Nephron progenitor cell (in vitro differentiated cells): Measurements from ENCODE around the gene PDCD7.

Experiments
- DNase-seq: peaks from one replicate; pipeline ENCODE4 v3.0.0; 2021
- H3K27ac Mint-ChIP-seq: 2 replicates; pipeline ENCODE4 v1.8.0; 2021; ENCODE audit warnings: mild to moderate bottlenecking, moderate library complexity, mixed read lengths
- H3K27me3 Mint-ChIP-seq: 2 replicates; pipeline ENCODE4 v1.8.0; 2021; ENCODE audit warnings: mild to moderate bottlenecking, low read depth, mixed read lengths; ENCODE audit not compliant: poor library complexity
- H3K36me3 Mint-ChIP-seq: 2 replicates; pipeline ENCODE4 v1.8.0; 2021; ENCODE audit warnings: low read depth, mixed read lengths
- H3K4me1 Mint-ChIP-seq: 2 replicates; pipeline ENCODE4 v1.8.0; 2021; ENCODE audit warnings: mixed read lengths
- H3K4me3 Mint-ChIP-seq: 2 replicates; pipeline ENCODE4 v1.8.0; 2021; ENCODE audit warnings: mild to moderate bottlenecking, moderate library complexity, mixed read lengths
- H3K9me3 Mint-ChIP-seq: 2 replicates; pipeline ENCODE4 v1.8.0; 2021; ENCODE audit warnings: mild to moderate bottlenecking, moderate library complexity, mixed read lengths
- CTCF ChIP-seq: fragments of 200-600 bp; sonication (generic); IDR thresholded peaks from 2 replicates; pipeline ENCODE4 v1.5.0; 2021; ENCODE audit warnings: antibody characterized with exemption

PDCD7 gene

GRCh38 chr15:65134538-65134937 lies 930 bp upstream of the PDCD7 start:
- no peak overlapping the region for H3K27ac Mint-ChIP-seq
- TF ChIP-seq CTCF: no peak
- H3K9me3 Mint-ChIP-seq: peaks cover 45% of the 10 kb centered on the region
- H3K4me3 Mint-ChIP-seq: peak overlapping the region; percentile 96
- peaks cover 31% of the 10 kb centered on the region for H3K36me3 Mint-ChIP-seq
- H3K27me3 Mint-ChIP-seq: no peaks in the 10 kb centered on the region
- DNase-seq: no peak
- H3K4me1 Mint-ChIP-seq: peaks cover 29% of the 10 kb centered on the region

GRCh38 chr15:65132878-65133547 lies 595 bp downstream of the PDCD7 start:
- H3K9me3 Mint-ChIP-seq: peaks cover 31% of the 10 kb centered on the region
- H3K36me3 Mint-ChIP-seq: peaks cover 45% of the 10 kb centered on the region
- DNase-seq: peak; percentile 70
- peak overlapping the region; percentile 87 for H3K4me3 Mint-ChIP-seq
- H3K4me1 Mint-ChIP-seq: peaks cover 29% of the 10 kb centered on the region
- no peak for TF ChIP-seq CTCF
- H3K27me3 Mint-ChIP-seq: no peaks in the 10 kb centered on the region
- H3K27ac Mint-ChIP-seq: peak overlapping the region; percentile 75

GRCh38 chr15:65130941-65131340 lies 2.7 kb downstream of the PDCD7 start:
- no peak for DNase-seq
- Mint-ChIP-seq H3K36me3 (peaks cover 45% of the 10 kb centered on the region), H3K27me3 (no peaks in the 10 kb centered on the region), H3K9me3 (peaks cover 10% of the 10 kb centered on the region), H3K4me3 (peak overlapping the region; percentile 34), H3K27ac (peak overlapping the region; percentile 66), H3K4me1 (peaks cover 29% of the 10 kb centered on the region)
- TF ChIP-seq CTCF: no peak

- Mint-ChIP-seq H3K9me3 (no peaks in the 10 kb centered on the region), H3K4me3 (no peak overlapping the region), H3K27ac (no peak overlapping the region), H3K36me3 (peaks cover 70% of the 10 kb centered on the region), H3K4me1 (peaks cover 8% of the 10 kb centered on the region), H3K27me3 (no peaks in the 10 kb centered on the region)
- no peak for TF ChIP-seq CTCF
- DNase-seq: no peak
These were observed 18.1 kb downstream of the PDCD7 start for GRCh38 chr15:65115542-65115941.

- DNase-seq: no peak
- peaks cover 9% of the 10 kb centered on the region for H3K4me1 Mint-ChIP-seq
- no peak within 1 kb of the TSS for H3K4me3 Mint-ChIP-seq
- H3K36me3 Mint-ChIP-seq: peaks cover 71% of the 10 kb centered on the region
- H3K27me3 Mint-ChIP-seq: no peaks in the 10 kb centered on the region
- H3K9me3 Mint-ChIP-seq: no peaks in the 10 kb centered on the region
- H3K27ac Mint-ChIP-seq: peak within 1 kb of the TSS; percentile 17
- no peak for TF ChIP-seq CTCF
These were observed 18.5 kb downstream of the PDCD7 start, which contains the start of gene UBAP1L for GRCh38 chr15:65115086-65115485. UBAP1L (minus strand) TSS chr15:65115200; CDS start chr15:65106215, 8,985 bp downstream.

- Mint-ChIP-seq H3K4me3 (no peak overlapping the region), H3K9me3 (no peaks in the 10 kb centered on the region), H3K4me1 (peaks cover 9% of the 10 kb centered on the region), H3K36me3 (peaks cover 58% of the 10 kb centered on the region), H3K27me3 (no peaks in the 10 kb centered on the region), H3K27ac (peak overlapping the region; percentile 94)
- TF ChIP-seq CTCF: no peak
- DNase-seq: no peak
These were observed 22.8 kb downstream of the PDCD7 start for GRCh38 chr15:65110676-65111292.
